Mammary epithelial cell (primary cell): ENCODE data around the gene STAT3.

Experiments
- CTCF ChIP-seq, 2 donors: IDR thresholded peaks in 1 of 2; conservative IDR thresholded peaks in 1 of 2; 2 replicates each; pipeline ENCODE4 v1.5.1; 2011 to 2012; ENCODE audit warnings: inconsistent platforms in 2 of 2, low read length in 2 of 2, mild to moderate bottlenecking in 2 of 2, control low read depth in 1 of 2, low read depth in 1 of 2; ENCODE audit not compliant: insufficient read depth in 1 of 2; ENCODE audit errors: extremely low read depth in 1 of 2
- EZH2 ChIP-seq: IDR thresholded peaks from 2 replicates; pipeline ENCODE4 v1.6.1; 2012; ENCODE audit warnings: low read length, inconsistent platforms, borderline replicate concordance

- no peak for TF ChIP-seq CTCF (conservative IDR thresholded peaks at IDR 0.05 in 1 of 2, IDR thresholded peaks at IDR 0.05 in 1 of 2; ENCODE audit: extremely low read depth in 1 of 2, insufficient read depth in 1 of 2, low read depth in 1 of 2, low read length in 2 of 2)
- no peak for TF ChIP-seq EZH2
Measured at GRCh38 chr17:42321555-42321954, 66.7 kb downstream of the STAT3 start.
